Endothelial cell of umbilical vein (primary cell): ENCODE results near the gene ZDHHC11. TPM values are rescaled to one million over a fixed set of nuclear protein-coding genes. Genes with fewer than 3 reads are reported as not detected.

ENCODE experiments used
- BruUV-seq: library from RNA; stranded (reverse); fragments of 400-500 nt; replicated peaks from 2 replicates; lab custom pipeline; 2021; lab: Mats Ljungman, UMichigan
- CTCF ChIA-PET: fragments of 300-600, 350-600 bp; sonication (Branson Sonifier 250); formaldehyde crosslinking; loops from one replicate; lab custom pipeline; 2021; ENCODE audit warnings: antibody characterized with exemption, inconsistent platforms; lab: Charles Lee
- POLR2A ChIA-PET: fragments of 300-600, 350-600 bp; sonication (Branson Sonifier 250); formaldehyde crosslinking; loops from one replicate; lab custom pipeline; 2021; ENCODE audit warnings: antibody characterized with exemption, inconsistent platforms; lab: Charles Lee
- DNase-seq: peaks from one replicate; pipeline ENCODE4 v3.0.0-alpha.2; 2011; ENCODE audit warnings: low read depth, low spot score
- FAIRE-seq: peaks from 2 replicates; lab custom pipeline; 2011; peaks lifted over from hg19 to GRCh38; lab: Jason Lieb, UNC
- H2AFZ ChIP-seq: 2 replicates; pipeline ENCODE4 v1.6.0; 2012; ENCODE audit warnings: low read depth, low read length, control low read depth, inconsistent platforms
- H3K27ac ChIP-seq: 2 replicates; pipeline ENCODE4 v1.5.1; 2011; ENCODE audit warnings: low read depth, mild to moderate bottlenecking, control low read depth, low read length, moderate library complexity; ENCODE audit not compliant: insufficient read depth
- H3K27me3 ChIP-seq, 2 experiments: 2 replicates each; pipeline versions ENCODE4 v1.6.0 to v1.6.1; 2011; ENCODE audit warnings: low read length in 2 of 2, mixed read lengths in 1 of 2; ENCODE audit not compliant: control insufficient read depth in 2 of 2, insufficient read depth in 2 of 2
- H3K36me3 ChIP-seq, 2 experiments: 2 replicates in 1 of 2; 3 replicates in 1 of 2; pipeline ENCODE4 v1.5.1; 2011; ENCODE audit warnings: low read length in 2 of 2, mild to moderate bottlenecking in 1 of 2, moderate library complexity in 1 of 2; ENCODE audit not compliant: control insufficient read depth in 2 of 2, insufficient read depth in 2 of 2; ENCODE audit errors: extremely low read depth in 1 of 2
- H3K4me1 ChIP-seq: 3 replicates; pipeline ENCODE4 v1.5.1; 2011; ENCODE audit warnings: mild to moderate bottlenecking, low read length; ENCODE audit not compliant: control insufficient read depth, insufficient read depth; ENCODE audit errors: extremely low read depth
- H3K4me2 ChIP-seq: 2 replicates; pipeline ENCODE4 v1.6.1; 2011; ENCODE audit warnings: low read length, control low read depth, mixed read lengths; ENCODE audit not compliant: insufficient read depth
- H3K4me3 ChIP-seq, 3 experiments: fragments of 200-600 bp in 1 of 3; sonication (generic), shearing (Covaris generic) in 1 of 3; replicated peaks in 1 of 3; 2 replicates each; pipeline ENCODE4 v1.5.1; 2011 to 2016; ENCODE audit warnings: control low read depth in 3 of 3, low read length in 3 of 3, mild to moderate bottlenecking in 2 of 3, inconsistent platforms in 1 of 3, low read depth in 1 of 3, moderate library complexity in 1 of 3; ENCODE audit not compliant: insufficient read depth in 1 of 3
- H3K79me2 ChIP-seq: 2 replicates; pipeline ENCODE4 v1.6.0; 2012; ENCODE audit warnings: low read length, inconsistent platforms; ENCODE audit not compliant: control insufficient read depth, insufficient read depth
- H3K9ac ChIP-seq: replicated peaks from 2 replicates; pipeline ENCODE3; 2011; ENCODE audit warnings: low read length, control low read depth; ENCODE audit not compliant: insufficient read depth; ENCODE audit errors: extremely low read depth
- H3K9me1 ChIP-seq: replicated peaks from 3 replicates; pipeline ENCODE4 v1.6.0; 2011; ENCODE audit warnings: mild to moderate bottlenecking, low read length; ENCODE audit not compliant: control insufficient read depth, insufficient read depth; ENCODE audit errors: extremely low read depth
- H3K9me3 ChIP-seq: replicated peaks from 2 replicates; pipeline ENCODE4 v1.5.1; 2012; ENCODE audit warnings: low read length, inconsistent platforms; ENCODE audit not compliant: control insufficient read depth, insufficient read depth
- H4K20me1 ChIP-seq: replicated peaks from 2 replicates; pipeline ENCODE3; 2011; ENCODE audit warnings: mild to moderate bottlenecking, low read length; ENCODE audit not compliant: control insufficient read depth, insufficient read depth; ENCODE audit errors: extremely low read depth
- EZH2 ChIP-seq: IDR thresholded peaks from 2 replicates; pipeline ENCODE4 v1.6.1; 2012; ENCODE audit warnings: borderline replicate concordance, low read depth, mild to moderate bottlenecking, moderate library complexity, low read length, inconsistent platforms; ENCODE audit not compliant: severe bottlenecking
- FOS ChIP-seq: IDR thresholded peaks from 2 replicates; pipeline ENCODE4 v1.6.1; 2011; ENCODE audit warnings: mild to moderate bottlenecking, low read length, moderate library complexity, borderline replicate concordance; ENCODE audit not compliant: insufficient read depth
- GATA2 ChIP-seq: IDR thresholded peaks from 2 replicates; pipeline ENCODE4 v1.7.0; 2011; ENCODE audit warnings: low read depth, mild to moderate bottlenecking, moderate library complexity, mixed read lengths, low read length; ENCODE audit not compliant: insufficient read length, insufficient read depth
- JUN ChIP-seq: IDR thresholded peaks from 2 replicates; pipeline ENCODE4 v1.6.1; 2011; ENCODE audit warnings: borderline replicate concordance, low read depth; ENCODE audit not compliant: insufficient read length, insufficient read depth
- MYC ChIP-seq: IDR thresholded peaks from one replicate; pipeline ENCODE4 v1.6.1; 2011; ENCODE audit warnings: mild to moderate bottlenecking, low read depth, low read length
- POLR2A ChIP-seq: IDR thresholded peaks from 2 replicates; pipeline ENCODE4 v1.6.1; 2012; ENCODE audit warnings: low read depth, mild to moderate bottlenecking, control low read depth, low read length
- POLR2AphosphoS5 ChIP-seq: IDR thresholded peaks from 2 replicates; pipeline ENCODE4 v1.6.1; 2012; ENCODE audit warnings: low read depth, mild to moderate bottlenecking, control low read depth, low read length, moderate library complexity; ENCODE audit not compliant: insufficient read depth
- dilution Hi-C: fragments of 300-500 bp; cut with MboI; formaldehyde crosslinking; loops from one replicate; pipeline ENCODE4 v1.15.0; 2019; ENCODE audit warnings: low sequenced_read_pairs; ENCODE audit not compliant: extremely low pct_ligation_motif_present
- intact Hi-C: fragments of 100-400 bp; cut with micrococcal nuclease; formaldehyde crosslinking; loops from one replicate; pipeline ENCODE4 v1.10.0; 2022
- polyA plus RNA-seq, 4 experiments: library from polyadenylated mRNA; depleted of rRNA in 3 of 4; stranded (reverse) in 3 of 4; unstranded in 1 of 4; fragments of >200 nt; gene quantifications; 2 replicates each; pipeline versions ENCODE4 v1.2.1 to v1.2.3, GENCODE V29; 2011 to 2012; ENCODE audit warnings: missing spikeins in 1 of 4
- total RNA-seq: library from RNA; stranded (reverse); gene quantifications from 2 replicates; pipeline ENCODE4 v1.2.3, GENCODE V29; 2021
- TF ChIP-seq, protein P1 (sequence below): IDR thresholded peaks from 2 replicates; pipeline ENCODE4 v1.6.1; 2011; ENCODE audit not compliant: insufficient read depth, insufficient read length
- TF ChIP-seq, protein P2 (sequence below), 2 donors: IDR thresholded peaks; 1 replicate in 1 of 2; 2 replicates in 1 of 2; pipeline ENCODE4 v1.5.1; 2011; ENCODE audit warnings: low read length in 2 of 2, mild to moderate bottlenecking in 2 of 2, moderate library complexity in 2 of 2, control low read depth in 1 of 2, inconsistent platforms in 1 of 2, low read depth in 1 of 2; ENCODE audit not compliant: insufficient read depth in 1 of 2; ENCODE audit errors: extremely low read depth in 1 of 2

The ZDHHC11 gene
- total and polyA plus RNA-seq, 2 donors (not counting 3 experiments of a cell fraction or from before 2014, with no cell fraction given): 0.35 to 4.4 TPM

DNA sequence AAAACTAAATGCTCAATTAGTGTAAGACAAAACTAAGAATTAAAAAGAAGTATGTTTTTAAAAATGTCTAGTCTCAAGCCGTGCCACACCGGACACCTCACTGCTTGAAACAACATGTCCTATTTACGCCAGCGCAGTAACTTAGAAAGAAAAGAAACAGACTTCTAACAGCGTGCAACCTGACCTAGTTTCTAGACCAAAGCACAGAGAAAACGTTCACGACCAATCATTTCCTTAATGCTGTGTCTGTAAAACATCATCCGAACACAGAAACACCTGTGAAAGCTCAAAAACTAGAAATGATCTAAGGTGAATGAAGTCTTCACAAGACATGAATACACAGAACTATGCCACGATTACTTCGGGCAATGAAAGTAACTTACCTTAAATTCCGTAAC, 37.9 kb upstream of the ZDHHC11 start:
- no peak for FAIRE-seq
- ChIA-PET CTCF (no interaction called here), POLR2A (no interaction called here)
- no peaks in the 10 kb centered on the region for H3K9me3 ChIP-seq
- intact Hi-C loops (no loop called here), dilution Hi-C loops (no loop called here)
- TF ChIP-seq, protein P1, sequence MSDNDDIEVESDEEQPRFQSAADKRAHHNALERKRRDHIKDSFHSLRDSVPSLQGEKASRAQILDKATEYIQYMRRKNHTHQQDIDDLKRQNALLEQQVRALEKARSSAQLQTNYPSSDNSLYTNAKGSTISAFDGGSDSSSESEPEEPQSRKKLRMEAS: no peak
- no peak for TF ChIP-seq GATA2
- TF ChIP-seq, protein P2, sequence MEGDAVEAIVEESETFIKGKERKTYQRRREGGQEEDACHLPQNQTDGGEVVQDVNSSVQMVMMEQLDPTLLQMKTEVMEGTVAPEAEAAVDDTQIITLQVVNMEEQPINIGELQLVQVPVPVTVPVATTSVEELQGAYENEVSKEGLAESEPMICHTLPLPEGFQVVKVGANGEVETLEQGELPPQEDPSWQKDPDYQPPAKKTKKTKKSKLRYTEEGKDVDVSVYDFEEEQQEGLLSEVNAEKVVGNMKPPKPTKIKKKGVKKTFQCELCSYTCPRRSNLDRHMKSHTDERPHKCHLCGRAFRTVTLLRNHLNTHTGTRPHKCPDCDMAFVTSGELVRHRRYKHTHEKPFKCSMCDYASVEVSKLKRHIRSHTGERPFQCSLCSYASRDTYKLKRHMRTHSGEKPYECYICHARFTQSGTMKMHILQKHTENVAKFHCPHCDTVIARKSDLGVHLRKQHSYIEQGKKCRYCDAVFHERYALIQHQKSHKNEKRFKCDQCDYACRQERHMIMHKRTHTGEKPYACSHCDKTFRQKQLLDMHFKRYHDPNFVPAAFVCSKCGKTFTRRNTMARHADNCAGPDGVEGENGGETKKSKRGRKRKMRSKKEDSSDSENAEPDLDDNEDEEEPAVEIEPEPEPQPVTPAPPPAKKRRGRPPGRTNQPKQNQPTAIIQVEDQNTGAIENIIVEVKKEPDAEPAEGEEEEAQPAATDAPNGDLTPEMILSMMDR (IDR thresholded peaks at IDR 0.05; ENCODE audit: extremely low read depth in 1 of 2, insufficient read depth in 1 of 2, low read depth in 1 of 2, low read length in 2 of 2): no peak
- H3K27ac ChIP-seq: no peak overlapping the region
- no TSS peak for BruUV-seq
- H4K20me1 ChIP-seq: no peaks in the 10 kb centered on the region
- H3K4me1 ChIP-seq: peaks cover 9% of the 10 kb centered on the region
- H3K4me3 ChIP-seq: no peak overlapping the region
- no peak for DNase-seq
- peaks cover 68% of the 10 kb centered on the region for H3K79me2 ChIP-seq
- no peaks in the 10 kb centered on the region for H3K9me1 ChIP-seq
- no peak overlapping the region for H3K4me2 ChIP-seq
- H3K36me3 ChIP-seq: peaks cover 3 to 54% of the 10 kb centered on the region in 2 experiments
- H3K9ac ChIP-seq: no peak overlapping the region
- no peak overlapping the region for H2AFZ ChIP-seq
- no peaks in the 10 kb centered on the region for H3K27me3 ChIP-seq

DNA sequence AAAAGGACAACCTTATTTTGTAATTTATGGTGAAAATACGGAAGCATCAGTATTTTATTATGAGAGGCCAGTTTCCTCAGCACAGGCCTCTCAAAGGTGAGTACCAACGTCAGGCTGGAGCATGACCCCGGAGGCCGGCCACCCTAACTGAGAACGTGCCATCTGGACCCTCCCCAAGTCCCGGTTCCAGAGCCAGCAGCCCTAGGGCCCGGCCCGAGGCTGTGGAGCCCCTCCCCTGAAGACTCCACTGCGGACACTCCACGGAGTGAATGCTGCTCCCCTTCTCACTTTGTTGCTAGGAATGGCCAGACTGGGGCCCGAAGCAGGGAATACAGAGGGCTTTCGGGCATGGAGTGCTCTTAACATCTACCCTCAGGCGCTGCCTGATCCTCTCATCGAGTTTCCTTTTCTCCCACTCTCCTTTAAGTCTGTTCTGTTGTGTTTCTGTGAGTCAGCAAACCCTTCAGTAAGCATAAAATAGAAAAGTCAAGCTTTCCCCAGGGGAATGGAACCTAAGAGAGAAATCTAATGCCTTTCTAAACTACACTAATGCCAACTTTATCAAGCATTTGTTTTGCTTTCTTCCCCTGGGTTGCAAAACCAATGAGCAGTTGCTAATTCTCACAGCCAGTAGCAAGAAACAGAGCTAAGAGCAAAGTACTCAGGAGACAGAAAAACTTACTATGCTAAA, 37.3 kb upstream of the ZDHHC11 start:
- FAIRE-seq: no peak
- H3K9me1 ChIP-seq: no peaks in the 10 kb centered on the region

More for the DNA sequence above, 37.3 kb upstream of the ZDHHC11 start:
- Histone ChIP-seq H3K27ac (no peak overlapping the region), H3K4me1 (peaks cover 4% of the 10 kb centered on the region), H3K4me2 (no peak overlapping the region), H4K20me1 (no peaks in the 10 kb centered on the region), H3K9ac (no peak overlapping the region), H3K9me3 (no peaks in the 10 kb centered on the region), H3K79me2 (peaks cover 68% of the 10 kb centered on the region), H2AFZ (no peak overlapping the region), H3K4me3 (no peak overlapping the region), H3K27me3 (no peaks in the 10 kb centered on the region), H3K36me3 (peaks cover 3 to 59% of the 10 kb centered on the region in 2 experiments)
- BruUV-seq: no TSS peak
- POLR2A ChIA-PET: no interaction called here
- intact Hi-C loops (no loop called here), dilution Hi-C loops (no loop called here)
- no peak for DNase-seq
- TF ChIP-seq MYC (no peak), JUN (no peak), EZH2 (no peak), POLR2A (no peak), GATA2 (no peak), FOS (no peak), POLR2AphosphoS5 (no peak)
- TF ChIP-seq, protein P2 (IDR thresholded peaks at IDR 0.05; ENCODE audit: extremely low read depth in 1 of 2, insufficient read depth in 1 of 2, low read depth in 1 of 2, low read length in 2 of 2): no peak
- TF ChIP-seq, protein P1: no peak
- CTCF ChIA-PET: interaction anchor here (1.0 kb wide), 1 partner anchor 13 kb away, joined by 3 read pairs; no protein-coding TSS in a partner anchor
